ENCODE results near the gene CDH15.

Gene CDH15

GRCh38 chr16:89194340-89195311 lies 23.1 kb downstream of the CDH15 start:
- Histone ChIP-seq H3K9me3 (replicated peaks; ENCODE audit: low read length) (no peaks in the 10 kb centered on the region), H3K4me1 (ENCODE audit: control insufficient read depth, insufficient read depth, low read length) (no peaks in the 10 kb centered on the region), H3K9ac (ENCODE audit: low read depth, low read length) (no peak overlapping the region), H3K4me3 (ENCODE audit: low read length) (no peak overlapping the region), H3K27me3 (ENCODE audit: control insufficient read depth, insufficient read depth, low read length) (peaks cover 24% of the 10 kb centered on the region), H3K36me3 (ENCODE audit: insufficient read depth, low read length) (peaks cover 7% of the 10 kb centered on the region), H3K4me2 (ENCODE audit: low read length) (no peak overlapping the region)

- Histone ChIP-seq H3K4me2 (ENCODE audit: low read length) (no peak overlapping the region), H3K4me3 (ENCODE audit: low read length) (no peak overlapping the region), H3K27me3 (ENCODE audit: control insufficient read depth, insufficient read depth, low read length) (peaks cover 35% of the 10 kb centered on the region), H3K9me3 (replicated peaks; ENCODE audit: low read length) (no peaks in the 10 kb centered on the region), H3K36me3 (ENCODE audit: insufficient read depth, low read length) (peaks cover 7% of the 10 kb centered on the region), H3K9ac (ENCODE audit: low read depth, low read length) (no peak overlapping the region), H3K4me1 (ENCODE audit: control insufficient read depth, insufficient read depth, low read length) (no peaks in the 10 kb centered on the region)
These were observed 24.1 kb downstream of the CDH15 start for GRCh38 chr16:89195521-89196171.

GRCh38 chr16:89197033-89197632 lies 25.6 kb downstream of the CDH15 start:
- Histone ChIP-seq H3K4me2 (ENCODE audit: low read length) (no peak overlapping the region), H3K27me3 (ENCODE audit: control insufficient read depth, insufficient read depth, low read length) (peaks cover 39% of the 10 kb centered on the region)

GRCh38 chr16:89197633-89198416 lies 26.3 kb downstream of the CDH15 start:
- Histone ChIP-seq H3K9me3 (replicated peaks; ENCODE audit: low read length) (no peaks in the 10 kb centered on the region), H3K9ac (ENCODE audit: low read depth, low read length) (no peak overlapping the region)

More at GRCh38 chr16:89197033-89197632, 25.6 kb downstream of the CDH15 start:
- Histone ChIP-seq H3K9ac (ENCODE audit: low read depth, low read length) (no peak overlapping the region), H3K9me3 (replicated peaks; ENCODE audit: low read length) (no peaks in the 10 kb centered on the region), H3K4me3 (ENCODE audit: low read length) (no peak overlapping the region), H3K4me1 (ENCODE audit: control insufficient read depth, insufficient read depth, low read length) (peaks cover 3% of the 10 kb centered on the region), H3K36me3 (ENCODE audit: insufficient read depth, low read length) (peaks cover 7% of the 10 kb centered on the region)

GRCh38 chr16:89198417-89199240 lies 27.1 kb downstream of the CDH15 start:
- Histone ChIP-seq H3K4me3 (ENCODE audit: low read length) (no peak overlapping the region), H3K36me3 (ENCODE audit: insufficient read depth, low read length) (peaks cover 6% of the 10 kb centered on the region), H3K9ac (ENCODE audit: low read depth, low read length) (no peak overlapping the region), H3K4me1 (ENCODE audit: control insufficient read depth, insufficient read depth, low read length) (peaks cover 3% of the 10 kb centered on the region), H3K27me3 (ENCODE audit: control insufficient read depth, insufficient read depth, low read length) (peaks cover 53% of the 10 kb centered on the region), H3K9me3 (replicated peaks; ENCODE audit: low read length) (no peaks in the 10 kb centered on the region), H3K4me2 (ENCODE audit: low read length) (no peak overlapping the region)

More at GRCh38 chr16:89197633-89198416, 26.3 kb downstream of the CDH15 start:
- peaks cover 3% of the 10 kb centered on the region for H3K4me1 ChIP-seq (ENCODE audit: control insufficient read depth, insufficient read depth, low read length)
- H3K27me3 ChIP-seq (ENCODE audit: control insufficient read depth, insufficient read depth, low read length) = peaks cover 46% of the 10 kb centered on the region
- H3K4me2 ChIP-seq (ENCODE audit: low read length) = no peak overlapping the region
- no peak overlapping the region for H3K4me3 ChIP-seq (ENCODE audit: low read length)
- peaks cover 7% of the 10 kb centered on the region for H3K36me3 ChIP-seq (ENCODE audit: insufficient read depth, low read length)

- H3K36me3 ChIP-seq (ENCODE audit: insufficient read depth, low read length) = peaks cover under 1% of the 10 kb centered on the region
- peaks cover 60% of the 10 kb centered on the region for H3K27me3 ChIP-seq (ENCODE audit: control insufficient read depth, insufficient read depth, low read length)
- H3K9ac ChIP-seq (ENCODE audit: low read depth, low read length) = no peak overlapping the region
- H3K4me2 ChIP-seq (ENCODE audit: low read length) = no peak overlapping the region
- peaks cover 3% of the 10 kb centered on the region for H3K4me1 ChIP-seq (ENCODE audit: control insufficient read depth, insufficient read depth, low read length)
- no peaks in the 10 kb centered on the region for H3K9me3 ChIP-seq (replicated peaks; ENCODE audit: low read length)
- H3K4me3 ChIP-seq (ENCODE audit: low read length) = no peak overlapping the region
These were observed 27.9 kb downstream of the CDH15 start for GRCh38 chr16:89199241-89200123.

GRCh38 chr16:89200124-89200849 lies 28.7 kb downstream of the CDH15 start, which contains the start of gene SLC22A31:
TSS of gene SLC22A31 (minus strand) at chr16:89200537. CDS start at chr16:89200501, 36 bp downstream.
- peak within 1 kb of the TSS; percentile 45 for H3K4me3 ChIP-seq (ENCODE audit: low read length)
- peaks cover 3% of the 10 kb centered on the region for H3K4me1 ChIP-seq (ENCODE audit: control insufficient read depth, insufficient read depth, low read length)
- H3K9me3 ChIP-seq (replicated peaks; ENCODE audit: low read length) = no peaks in the 10 kb centered on the region
- H3K36me3 ChIP-seq (ENCODE audit: insufficient read depth, low read length) = no peaks in the 10 kb centered on the region
- peak within 1 kb of the TSS; percentile 77 for H3K4me2 ChIP-seq (ENCODE audit: low read length)
- no peak within 1 kb of the TSS for H3K9ac ChIP-seq (ENCODE audit: low read depth, low read length)
- H3K27me3 ChIP-seq (ENCODE audit: control insufficient read depth, insufficient read depth, low read length) = peaks cover 60% of the 10 kb centered on the region

GRCh38 chr16:89200850-89201411 lies 29.4 kb downstream of the CDH15 start:
- H3K27me3 ChIP-seq (ENCODE audit: control insufficient read depth, insufficient read depth, low read length) = peaks cover 60% of the 10 kb centered on the region
- H3K4me3 ChIP-seq (ENCODE audit: low read length) = peak overlapping the region; percentile 45
- no peaks in the 10 kb centered on the region for H3K9me3 ChIP-seq (replicated peaks; ENCODE audit: low read length)
- peak overlapping the region; percentile 77 for H3K4me2 ChIP-seq (ENCODE audit: low read length)
- H3K4me1 ChIP-seq (ENCODE audit: control insufficient read depth, insufficient read depth, low read length) = peaks cover 3% of the 10 kb centered on the region
- H3K9ac ChIP-seq (ENCODE audit: low read depth, low read length) = no peak overlapping the region
- no peaks in the 10 kb centered on the region for H3K36me3 ChIP-seq (ENCODE audit: insufficient read depth, low read length)
